Measurements from ENCODE around the gene ZNF536.
"Not testable (repeated sequence)": the region's sequence is repeated elsewhere in the genome, so short reads cannot be mapped to it uniquely, and the experiment has no call there.

Gene ZNF536

GRCh38 chr19:30390356-30390988, 18.3 kb downstream of the ZNF536 start:
- DNase-seq, result no peak

GRCh38 chr19:30391052-30391451, 18.9 kb downstream of the ZNF536 start:
- no peak for DNase-seq

- no peak for DNase-seq
Observed at GRCh38 chr19:30391554-30392551, 19.7 kb downstream of the ZNF536 start.

GRCh38 chr19:30393046-30393445, 20.9 kb downstream of the ZNF536 start:
- DNase-seq, result no peak

GRCh38 chr19:30393729-30394480, 21.7 kb downstream of the ZNF536 start:
- DNase-seq, result no peak

DNA sequence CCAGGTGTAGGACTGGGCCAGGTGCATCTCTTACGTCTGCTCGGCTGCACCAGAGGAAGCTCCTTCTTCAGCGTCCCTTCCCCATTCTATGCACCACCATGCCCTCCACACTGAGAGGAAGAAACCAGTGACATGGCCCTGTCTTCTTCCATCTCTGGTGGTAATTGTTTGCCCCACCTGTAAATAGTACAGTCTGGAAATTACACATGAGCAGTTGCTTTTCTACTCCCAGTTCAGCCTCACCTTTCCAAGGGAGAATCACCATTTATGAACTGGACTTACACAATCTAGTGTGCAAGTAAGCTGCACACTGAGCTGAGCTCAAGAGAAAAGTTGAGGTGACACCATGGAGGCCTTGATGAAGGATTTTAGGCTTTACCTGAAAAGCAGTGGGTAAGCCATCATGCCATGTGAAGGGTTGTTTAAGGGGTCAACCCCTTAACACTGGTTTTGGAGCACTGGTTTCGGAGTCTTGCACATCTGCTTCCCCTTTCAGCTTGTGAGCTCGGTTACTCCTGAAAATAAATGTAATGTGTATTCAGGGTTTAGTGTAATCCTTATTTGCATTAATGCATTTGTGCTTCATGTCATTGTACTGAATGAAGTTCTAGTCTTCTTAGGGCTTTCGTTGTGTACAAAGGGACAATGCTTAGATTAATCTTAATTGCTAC, 22.4 kb downstream of the ZNF536 start:
- no peak for DNase-seq

DNA sequence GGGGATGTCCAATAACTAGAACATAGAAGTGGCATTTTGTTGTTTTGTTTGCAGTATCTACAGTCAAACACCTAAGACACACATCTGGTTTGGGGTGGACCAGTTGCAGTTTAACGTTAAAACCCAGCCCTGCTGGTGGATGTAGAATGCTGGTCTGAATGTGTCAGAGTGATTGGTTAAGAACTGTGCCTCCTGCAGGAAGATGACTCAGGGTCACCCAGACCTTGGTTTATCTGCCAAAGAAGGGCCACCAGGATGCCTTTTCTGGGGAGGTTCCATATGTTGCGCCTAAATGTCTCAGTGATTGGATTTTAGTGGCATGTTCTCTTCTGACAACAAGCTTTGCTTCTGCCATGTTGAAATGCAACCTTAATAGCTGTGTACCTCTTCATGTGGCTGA, 23.1 kb downstream of the ZNF536 start:
- DNase-seq, result no peak

- DNase-seq, result not testable (repeated sequence)
Observed at GRCh38 chr19:30398539-30398938, 26.4 kb downstream of the ZNF536 start.

GRCh38 chr19:30401956-30402355, 29.8 kb downstream of the ZNF536 start:
- no peak for DNase-seq

GRCh38 chr19:30402436-30403202, 30.4 kb downstream of the ZNF536 start:
- no peak for DNase-seq

- no peak for DNase-seq
Observed at GRCh38 chr19:30403203-30403985, 31.2 kb downstream of the ZNF536 start.

DNA sequence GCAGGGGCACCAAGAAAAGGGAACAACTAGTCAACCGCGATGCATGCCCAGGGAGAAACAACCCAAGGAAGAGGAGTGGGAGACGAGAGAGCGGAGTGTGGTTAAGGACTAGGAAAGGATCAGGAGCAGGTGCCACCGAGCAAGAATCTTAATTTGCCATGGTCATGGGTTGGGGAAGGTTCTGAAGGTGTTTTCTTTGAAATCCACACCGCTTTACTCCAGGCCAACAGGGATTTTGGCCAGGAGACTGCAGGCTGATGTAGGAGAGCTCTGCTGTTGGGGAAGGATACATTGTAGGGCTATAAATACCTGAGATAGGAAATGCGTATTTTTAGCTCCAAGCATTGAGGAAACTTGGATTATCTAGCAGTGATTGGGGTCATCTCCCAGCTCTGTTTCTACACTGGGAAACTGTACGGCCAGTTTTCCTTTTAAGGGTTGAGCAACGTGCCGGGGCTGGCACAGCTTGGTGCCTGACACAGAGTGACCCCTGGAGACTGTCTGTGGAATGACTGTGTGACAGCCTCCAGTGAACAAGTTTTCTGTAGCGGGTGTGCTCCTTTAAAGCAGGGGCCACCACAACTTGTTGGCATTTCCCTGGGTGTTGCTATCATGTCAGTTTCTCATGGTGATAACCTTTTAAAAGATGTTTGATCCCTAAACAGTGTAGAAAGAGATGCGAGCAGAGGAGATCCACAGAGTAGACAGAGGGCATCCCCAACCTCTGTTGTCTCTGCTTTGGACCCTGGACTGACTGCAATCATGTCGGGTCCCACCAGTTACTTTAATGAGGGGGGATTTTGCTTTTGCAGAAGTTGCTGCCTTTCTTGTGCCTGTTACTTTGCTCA, 34.3 kb downstream of the ZNF536 start:
- no peak for DNase-seq

DNA sequence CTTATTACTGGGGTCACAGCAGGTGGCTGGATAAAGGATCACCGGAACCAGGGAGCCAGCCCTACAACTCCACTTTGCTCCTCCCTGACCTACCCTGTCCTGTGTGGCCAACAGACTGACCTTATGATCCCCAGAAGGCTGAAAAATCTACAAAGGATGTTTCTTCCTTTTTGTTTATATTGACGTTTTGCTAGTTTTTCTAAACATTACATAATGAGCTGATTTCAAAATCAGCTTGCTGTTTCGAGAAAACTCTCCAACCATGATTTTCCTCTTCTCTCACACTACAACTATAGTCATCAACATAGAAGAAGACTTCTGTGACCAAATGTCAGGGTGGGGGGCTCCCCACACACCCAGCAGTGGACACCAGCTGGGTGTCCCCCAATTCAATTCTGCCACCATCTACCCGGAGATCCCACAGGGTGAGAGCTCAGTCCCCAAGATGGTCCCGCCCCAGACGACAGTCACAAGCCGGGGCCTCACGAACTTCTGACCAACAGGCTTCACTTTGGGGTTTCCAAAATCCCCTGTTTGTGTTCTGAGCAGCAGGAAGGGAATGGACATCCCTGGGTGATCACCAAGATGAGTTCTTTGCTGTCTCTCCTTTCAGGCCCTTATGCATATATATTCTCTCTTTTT, 35.0 kb downstream of the ZNF536 start:
- no peak for DNase-seq

GRCh38 chr19:30408734-30409301, 36.6 kb downstream of the ZNF536 start:
- no peak for DNase-seq

- no peak for DNase-seq
Observed at GRCh38 chr19:30411714-30412113, 39.5 kb downstream of the ZNF536 start.

GRCh38 chr19:30416375-30416774, 44.2 kb downstream of the ZNF536 start:
- no peak for DNase-seq

GRCh38 chr19:30417166-30417565, 45.0 kb downstream of the ZNF536 start:
- DNase-seq, result not testable (repeated sequence)

- DNase-seq, result no peak
Observed at GRCh38 chr19:30419568-30420180, 47.5 kb downstream of the ZNF536 start.

DNA sequence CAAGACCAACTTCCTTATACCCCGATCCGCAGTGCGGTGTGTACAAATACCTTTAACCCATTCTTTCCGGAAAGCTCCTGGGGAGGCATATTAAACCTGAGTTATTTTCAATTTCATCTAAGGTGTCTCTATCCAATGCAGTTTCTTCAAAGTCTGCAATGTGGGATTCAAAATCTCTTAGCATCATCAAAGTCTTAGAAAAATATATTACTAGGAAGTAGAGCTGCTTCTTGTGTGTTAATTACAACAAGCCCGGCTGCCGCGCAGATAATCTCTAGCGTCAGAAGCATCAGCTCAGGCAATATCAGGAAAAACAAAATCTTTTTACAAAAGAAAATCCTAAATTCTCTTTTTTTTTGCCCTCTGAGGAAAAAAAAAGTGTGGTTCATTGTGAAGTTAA, 48.1 kb downstream of the ZNF536 start:
- DNase-seq, result no peak

Data from NCI-H2107 (cell line).